Glutamatergic neuron (in vitro differentiated cells): ENCODE results near the gene DIP2B. TPM values are rescaled to one million over a fixed set of nuclear protein-coding genes. Genes with fewer than 3 reads are reported as not detected.

Source experiments
- DNase-seq: peaks from one replicate; pipeline ENCODE4 v3.0.0; 2022
- H3K27ac Mint-ChIP-seq: one replicate; pipeline ENCODE4 v1.8.0; 2020; ENCODE audit warnings: mild to moderate bottlenecking, mixed read lengths, inconsistent platforms; ENCODE audit not compliant: unreplicated experiment
- H3K27me3 Mint-ChIP-seq: one replicate; pipeline ENCODE4 v1.8.0; 2020; ENCODE audit warnings: mild to moderate bottlenecking, moderate library complexity, mixed read lengths, inconsistent platforms; ENCODE audit not compliant: unreplicated experiment
- H3K36me3 Mint-ChIP-seq: one replicate; pipeline ENCODE4 v1.8.0; 2020; ENCODE audit warnings: mild to moderate bottlenecking, mixed read lengths, inconsistent platforms; ENCODE audit not compliant: unreplicated experiment
- H3K4me1 Mint-ChIP-seq: one replicate; pipeline ENCODE4 v1.8.0; 2020; ENCODE audit warnings: mild to moderate bottlenecking, low read depth, mixed read lengths, inconsistent platforms; ENCODE audit not compliant: unreplicated experiment
- H3K4me3 Mint-ChIP-seq: one replicate; pipeline ENCODE4 v1.8.0; 2020; ENCODE audit warnings: mild to moderate bottlenecking, mixed read lengths, inconsistent platforms; ENCODE audit not compliant: unreplicated experiment
- H3K9me3 Mint-ChIP-seq: one replicate; pipeline ENCODE4 v1.8.0; 2020; ENCODE audit warnings: mild to moderate bottlenecking, moderate library complexity, mixed read lengths, inconsistent platforms; ENCODE audit not compliant: unreplicated experiment
- total RNA-seq: library from RNA; stranded (reverse); fragmentation: NEBNext Ultra II Directional; extraction: Animal tissue kit (Norgen Biotek cat#: 25700); gene quantifications from one replicate; pipeline ENCODE4 v1.2.1, GENCODE V29; 2021; ENCODE audit not compliant: unreplicated experiment
- TF ChIP-seq, protein P1 (sequence below): fragments of 200-600 bp; sonication (generic); IDR thresholded peaks from one replicate; pipeline ENCODE4 v1.5.0; 2021; ENCODE audit not compliant: partially characterized antibody, unreplicated experiment

The DIP2B gene
- total RNA-seq, 1 donor from 2014 or later = 37.3 TPM

DNA sequence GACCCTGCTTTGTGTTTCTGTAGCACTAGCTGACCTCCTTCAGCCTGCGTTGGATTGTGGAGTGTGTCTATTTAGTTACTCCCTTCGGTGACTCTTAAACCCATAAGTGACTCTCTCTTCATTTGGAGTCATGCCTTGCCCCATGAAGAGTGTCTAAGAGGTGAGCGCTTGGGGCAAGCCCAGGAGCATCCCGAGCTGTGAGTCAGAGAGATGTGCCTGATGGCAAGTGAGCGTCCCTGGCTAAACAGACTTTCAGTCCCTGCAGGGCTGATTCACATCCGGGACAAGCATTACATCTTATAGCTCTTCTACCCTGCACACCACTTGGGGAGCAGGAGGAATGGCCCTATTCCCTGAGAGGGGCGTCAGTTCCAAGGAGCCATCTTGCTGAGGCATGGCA is 234.8 kb downstream of the DIP2B start:
- peaks cover 4% of the 10 kb centered on the region for H3K27me3 Mint-ChIP-seq
- H3K4me3 Mint-ChIP-seq = no peak overlapping the region
- H3K36me3 Mint-ChIP-seq = peaks cover 13% of the 10 kb centered on the region
- H3K4me1 Mint-ChIP-seq = peaks cover 7% of the 10 kb centered on the region
- DNase-seq = no peak
- H3K9me3 Mint-ChIP-seq = peaks cover 4% of the 10 kb centered on the region
- TF ChIP-seq, protein P1, sequence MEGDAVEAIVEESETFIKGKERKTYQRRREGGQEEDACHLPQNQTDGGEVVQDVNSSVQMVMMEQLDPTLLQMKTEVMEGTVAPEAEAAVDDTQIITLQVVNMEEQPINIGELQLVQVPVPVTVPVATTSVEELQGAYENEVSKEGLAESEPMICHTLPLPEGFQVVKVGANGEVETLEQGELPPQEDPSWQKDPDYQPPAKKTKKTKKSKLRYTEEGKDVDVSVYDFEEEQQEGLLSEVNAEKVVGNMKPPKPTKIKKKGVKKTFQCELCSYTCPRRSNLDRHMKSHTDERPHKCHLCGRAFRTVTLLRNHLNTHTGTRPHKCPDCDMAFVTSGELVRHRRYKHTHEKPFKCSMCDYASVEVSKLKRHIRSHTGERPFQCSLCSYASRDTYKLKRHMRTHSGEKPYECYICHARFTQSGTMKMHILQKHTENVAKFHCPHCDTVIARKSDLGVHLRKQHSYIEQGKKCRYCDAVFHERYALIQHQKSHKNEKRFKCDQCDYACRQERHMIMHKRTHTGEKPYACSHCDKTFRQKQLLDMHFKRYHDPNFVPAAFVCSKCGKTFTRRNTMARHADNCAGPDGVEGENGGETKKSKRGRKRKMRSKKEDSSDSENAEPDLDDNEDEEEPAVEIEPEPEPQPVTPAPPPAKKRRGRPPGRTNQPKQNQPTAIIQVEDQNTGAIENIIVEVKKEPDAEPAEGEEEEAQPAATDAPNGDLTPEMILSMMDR = no peak
- no peak overlapping the region for H3K27ac Mint-ChIP-seq

DNA sequence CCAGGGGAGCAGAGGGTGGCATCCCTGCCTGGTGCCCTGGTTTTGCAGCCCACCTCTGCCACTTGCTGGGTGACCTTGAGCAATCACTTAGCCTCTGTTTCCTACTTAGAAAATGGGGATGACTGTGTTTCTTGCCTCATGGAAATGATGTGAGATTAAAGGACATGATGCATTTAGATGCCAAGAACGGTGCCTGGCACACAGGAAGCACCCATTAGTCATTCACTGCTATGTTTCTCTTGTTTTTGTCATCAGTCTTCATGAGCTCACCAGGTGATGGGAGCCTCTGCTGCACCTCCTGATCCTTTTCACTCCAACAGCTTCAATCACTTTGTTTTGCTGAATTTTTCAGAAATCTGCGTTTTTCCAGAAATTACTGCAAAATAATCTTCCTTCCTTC is 235.5 kb downstream of the DIP2B start:
- TF ChIP-seq, protein P1 = no peak
- no peak overlapping the region for H3K27ac Mint-ChIP-seq
- peaks cover 4% of the 10 kb centered on the region for H3K9me3 Mint-ChIP-seq
- H3K4me1 Mint-ChIP-seq = peaks cover 7% of the 10 kb centered on the region
- peaks cover 4% of the 10 kb centered on the region for H3K27me3 Mint-ChIP-seq
- no peak overlapping the region for H3K4me3 Mint-ChIP-seq
- DNase-seq = no peak
- H3K36me3 Mint-ChIP-seq = peaks cover 13% of the 10 kb centered on the region

DNA sequence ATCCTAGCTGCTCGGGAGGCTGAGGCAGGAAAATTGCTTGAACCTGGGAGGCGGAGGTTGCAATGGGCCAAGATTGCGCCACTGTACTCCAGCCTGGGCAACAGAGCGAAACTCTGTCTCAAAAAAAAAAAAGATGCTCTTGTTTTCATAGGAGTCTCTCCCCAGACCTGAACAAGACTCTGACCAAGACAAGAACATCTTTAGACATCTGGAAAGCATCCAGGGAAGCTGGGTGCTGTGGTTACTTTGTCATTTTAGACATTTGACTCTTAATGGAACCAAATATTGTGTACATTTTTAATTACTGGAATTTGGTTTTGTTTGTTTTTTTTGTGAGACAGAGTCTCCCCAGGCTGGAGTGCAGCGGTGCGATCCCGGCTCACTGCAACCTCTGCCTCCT is 238.0 kb downstream of the DIP2B start:
- TF ChIP-seq, protein P1 = no peak
- Mint-ChIP-seq H3K36me3 (peaks cover 13% of the 10 kb centered on the region), H3K27me3 (peaks cover 7% of the 10 kb centered on the region), H3K4me1 (peaks cover 7% of the 10 kb centered on the region), H3K4me3 (no peak overlapping the region), H3K9me3 (peaks cover 4% of the 10 kb centered on the region), H3K27ac (no peak overlapping the region)
- DNase-seq = no peak

DNA sequence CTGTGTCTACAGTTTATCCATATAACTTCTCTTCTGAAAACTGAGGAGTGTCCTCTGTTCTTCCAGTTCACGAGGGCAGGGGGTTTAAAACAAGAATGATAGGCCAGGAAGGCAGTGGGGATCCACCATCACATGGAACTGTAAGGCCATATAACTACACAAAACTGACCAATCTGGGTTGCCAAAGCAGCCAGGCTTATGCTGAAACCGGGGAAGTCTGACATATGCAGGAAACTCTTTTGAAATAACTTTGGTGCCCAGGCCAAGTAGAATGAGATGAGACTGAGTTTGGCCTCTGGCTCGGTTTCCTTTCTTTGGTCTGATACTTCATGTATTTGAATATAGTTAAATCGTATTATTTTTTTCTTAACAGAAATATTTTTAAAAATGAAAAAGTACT is 241.1 kb downstream of the DIP2B start:
- no peak overlapping the region for H3K27ac Mint-ChIP-seq
- peaks cover 3% of the 10 kb centered on the region for H3K27me3 Mint-ChIP-seq
- TF ChIP-seq, protein P1 = no peak
- no peak for DNase-seq
- H3K36me3 Mint-ChIP-seq = peaks cover 8% of the 10 kb centered on the region
- no peak overlapping the region for H3K4me3 Mint-ChIP-seq
- H3K4me1 Mint-ChIP-seq = peaks cover 7% of the 10 kb centered on the region
- H3K9me3 Mint-ChIP-seq = peaks cover 1% of the 10 kb centered on the region

DNA sequence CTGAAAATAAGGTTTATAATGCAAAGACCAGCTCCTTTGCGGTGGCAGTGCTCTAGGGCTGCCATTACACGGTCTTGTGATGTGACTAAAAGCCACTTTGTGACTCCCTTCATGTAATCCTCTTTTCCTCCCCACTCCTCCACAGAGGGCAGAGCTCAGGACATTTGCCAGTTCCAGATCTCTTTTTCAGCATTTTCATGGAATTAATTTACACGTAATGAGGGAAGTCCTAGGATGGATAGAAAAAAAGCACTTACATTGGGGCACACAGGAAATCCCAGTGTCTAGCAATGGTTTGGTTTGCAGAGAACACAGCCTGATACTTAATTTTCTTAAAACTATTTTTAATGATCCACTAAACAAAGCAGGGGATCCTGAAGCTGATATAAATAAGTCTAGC is 241.6 kb downstream of the DIP2B start:
- Mint-ChIP-seq H3K4me1 (peaks cover 2% of the 10 kb centered on the region), H3K4me3 (peak overlapping the region; percentile 21), H3K36me3 (peaks cover 2% of the 10 kb centered on the region), H3K9me3 (peaks cover 1% of the 10 kb centered on the region), H3K27me3 (peaks cover 3% of the 10 kb centered on the region), H3K27ac (no peak overlapping the region)
- no peak for DNase-seq
- TF ChIP-seq, protein P1 = no peak
